ENCODE results near the gene HNRNPH1.

GRCh38 chr5:179599100-179599499, 24.4 kb downstream of the HNRNPH1 start:
- TF ChIP-seq CTCF (conservative IDR thresholded peaks at IDR 0.05 in 1 of 2, IDR thresholded peaks at IDR 0.05 in 1 of 2; ENCODE audit: low read depth in 1 of 2, low read length in 2 of 2) (no peak), EZH2 (IDR thresholded peaks at IDR 0.05; ENCODE audit: low read length, missing control alignments) (no peak)
